HEK293 (cell line): ENCODE results near the gene RALGAPA2.

Experiments used
- GLIS1 ChIP-seq: fragments of 450-650 bp; formaldehyde crosslinking; IDR thresholded peaks from 2 replicates; pipeline ENCODE4 v1.5.1; 2016; ENCODE audit warnings: missing biosample characterization, missing genetic modification characterization
- GLIS2 ChIP-seq: fragments of 450-650 bp; formaldehyde crosslinking; IDR thresholded peaks from 2 replicates; pipeline ENCODE4 v1.5.1; 2016; ENCODE audit warnings: missing biosample characterization, missing genetic modification characterization
- KLF8 ChIP-seq: fragments of 450-650 bp; formaldehyde crosslinking; IDR thresholded peaks from 2 replicates; pipeline ENCODE4 v1.5.1; 2016; ENCODE audit warnings: missing biosample characterization, missing genetic modification characterization
- MZF1 ChIP-seq: fragments of 450-650 bp; formaldehyde crosslinking; IDR thresholded peaks from 2 replicates; pipeline ENCODE4 v1.5.1; 2017; ENCODE audit warnings: missing biosample characterization, missing genetic modification characterization, borderline replicate concordance
- PRDM1 ChIP-seq: fragments of 450-650 bp; formaldehyde crosslinking; IDR thresholded peaks from 2 replicates; pipeline ENCODE4; 2016; ENCODE audit warnings: missing biosample characterization, missing genetic modification characterization
- SALL2 ChIP-seq: fragments of 450-650 bp; formaldehyde crosslinking; IDR thresholded peaks from 2 replicates; pipeline ENCODE4 v1.5.0; 2017; ENCODE audit warnings: missing biosample characterization, mild to moderate bottlenecking, missing genetic modification characterization, borderline replicate concordance
- SP3 ChIP-seq: fragments of 450-650 bp; formaldehyde crosslinking; IDR thresholded peaks from 2 replicates; pipeline ENCODE4 v1.5.1; 2016; ENCODE audit warnings: missing biosample characterization, missing genetic modification characterization
- SP7 ChIP-seq: fragments of 450-650 bp; formaldehyde crosslinking; IDR thresholded peaks from 2 replicates; pipeline ENCODE4 v1.5.1; 2016; ENCODE audit warnings: missing biosample characterization, missing genetic modification characterization
- WT1 ChIP-seq: fragments of 450-650 bp; formaldehyde crosslinking; IDR thresholded peaks from 2 replicates; pipeline ENCODE4 v1.5.1; 2016; ENCODE audit warnings: missing biosample characterization, missing genetic modification characterization
- ZNF354C ChIP-seq: fragments of 450-650 bp; formaldehyde crosslinking; IDR thresholded peaks from 2 replicates; pipeline ENCODE4 v1.5.1; 2016; ENCODE audit warnings: missing biosample characterization, missing genetic modification characterization, low read depth, borderline replicate concordance
- ZNF394 ChIP-seq: fragments of 450-650 bp; formaldehyde crosslinking; IDR thresholded peaks from 2 replicates; pipeline ENCODE4 v1.5.1; 2016; ENCODE audit warnings: missing biosample characterization, missing genetic modification characterization, mild to moderate bottlenecking, moderate library complexity, borderline replicate concordance
- ZNF416 ChIP-seq: fragments of 450-650 bp; formaldehyde crosslinking; IDR thresholded peaks from 2 replicates; pipeline ENCODE4 v1.5.1; 2016; ENCODE audit warnings: missing biosample characterization, missing genetic modification characterization
- ZNF473 ChIP-seq: fragments of 450-650 bp; formaldehyde crosslinking; IDR thresholded peaks from 2 replicates; pipeline ENCODE4 v1.5.1; 2017; ENCODE audit warnings: missing biosample characterization, missing genetic modification characterization
- ZNF529 ChIP-seq: fragments of 450-650 bp; formaldehyde crosslinking; IDR thresholded peaks from 2 replicates; pipeline ENCODE4 v1.5.1; 2017; ENCODE audit warnings: missing genetic modification characterization, missing biosample characterization; ENCODE audit not compliant: insufficient replicate concordance
- ZNF555 ChIP-seq: fragments of 450-650 bp; formaldehyde crosslinking; conservative IDR thresholded peaks from 2 replicates; pipeline ENCODE4 v1.5.1; 2017; ENCODE audit warnings: missing biosample characterization, mild to moderate bottlenecking, missing genetic modification characterization, inconsistent platforms
- ZNF585B ChIP-seq: fragments of 450-650 bp; formaldehyde crosslinking; IDR thresholded peaks from 2 replicates; pipeline ENCODE4 v1.5.1; 2016; ENCODE audit warnings: missing biosample characterization, missing genetic modification characterization
- ZNF621 ChIP-seq: fragments of 450-650 bp; formaldehyde crosslinking; IDR thresholded peaks from 2 replicates; pipeline ENCODE4 v1.5.1; 2017; ENCODE audit warnings: missing biosample characterization, missing genetic modification characterization
- ZNF660 ChIP-seq: fragments of 450-650 bp; IDR thresholded peaks from 2 replicates; pipeline ENCODE4 v1.5.1; 2018; ENCODE audit warnings: missing biosample characterization, mild to moderate bottlenecking, missing genetic modification characterization
- ZXDB ChIP-seq: fragments of 450-650 bp; formaldehyde crosslinking; IDR thresholded peaks from 2 replicates; pipeline ENCODE4 v1.5.1; 2016; ENCODE audit warnings: missing biosample characterization, missing genetic modification characterization
- TF ChIP-seq, protein P1 (sequence below): fragments of 450-650 bp; formaldehyde crosslinking; IDR thresholded peaks from 2 replicates; pipeline ENCODE4 v1.5.1; 2016; ENCODE audit warnings: missing biosample characterization, missing genetic modification characterization
- TF ChIP-seq, protein P2 (sequence below): fragments of 450-650 bp; formaldehyde crosslinking; IDR thresholded peaks from 2 replicates; pipeline ENCODE4 v1.5.1; 2017; ENCODE audit warnings: missing biosample characterization, missing genetic modification characterization
- TF ChIP-seq, protein P3 (sequence below): fragments of 450-650 bp; formaldehyde crosslinking; IDR thresholded peaks from 2 replicates; pipeline ENCODE4 v1.5.1; 2016; ENCODE audit warnings: missing biosample characterization, missing genetic modification characterization
- TF ChIP-seq, protein P4 (sequence below): fragments of 450-650 bp; formaldehyde crosslinking; IDR thresholded peaks from 2 replicates; pipeline ENCODE4 v1.5.1; 2016; ENCODE audit warnings: missing biosample characterization, missing genetic modification characterization
- TF ChIP-seq, protein P5 (sequence below): fragments of 450-650 bp; formaldehyde crosslinking; optimal IDR thresholded peaks from 2 replicates; pipeline ENCODE3; 2016; ENCODE audit warnings: missing biosample characterization, mild to moderate bottlenecking, missing genetic modification characterization
- TF ChIP-seq, protein P6 (sequence below): fragments of 450-650 bp; formaldehyde crosslinking; IDR thresholded peaks from 2 replicates; pipeline ENCODE4 v1.5.1; 2016; ENCODE audit warnings: missing biosample characterization, missing genetic modification characterization
- TF ChIP-seq, protein P7 (sequence below): fragments of 450-650 bp; formaldehyde crosslinking; IDR thresholded peaks from 2 replicates; pipeline ENCODE4 v1.5.1; 2016; ENCODE audit warnings: missing biosample characterization, missing genetic modification characterization

Gene RALGAPA2

DNA sequence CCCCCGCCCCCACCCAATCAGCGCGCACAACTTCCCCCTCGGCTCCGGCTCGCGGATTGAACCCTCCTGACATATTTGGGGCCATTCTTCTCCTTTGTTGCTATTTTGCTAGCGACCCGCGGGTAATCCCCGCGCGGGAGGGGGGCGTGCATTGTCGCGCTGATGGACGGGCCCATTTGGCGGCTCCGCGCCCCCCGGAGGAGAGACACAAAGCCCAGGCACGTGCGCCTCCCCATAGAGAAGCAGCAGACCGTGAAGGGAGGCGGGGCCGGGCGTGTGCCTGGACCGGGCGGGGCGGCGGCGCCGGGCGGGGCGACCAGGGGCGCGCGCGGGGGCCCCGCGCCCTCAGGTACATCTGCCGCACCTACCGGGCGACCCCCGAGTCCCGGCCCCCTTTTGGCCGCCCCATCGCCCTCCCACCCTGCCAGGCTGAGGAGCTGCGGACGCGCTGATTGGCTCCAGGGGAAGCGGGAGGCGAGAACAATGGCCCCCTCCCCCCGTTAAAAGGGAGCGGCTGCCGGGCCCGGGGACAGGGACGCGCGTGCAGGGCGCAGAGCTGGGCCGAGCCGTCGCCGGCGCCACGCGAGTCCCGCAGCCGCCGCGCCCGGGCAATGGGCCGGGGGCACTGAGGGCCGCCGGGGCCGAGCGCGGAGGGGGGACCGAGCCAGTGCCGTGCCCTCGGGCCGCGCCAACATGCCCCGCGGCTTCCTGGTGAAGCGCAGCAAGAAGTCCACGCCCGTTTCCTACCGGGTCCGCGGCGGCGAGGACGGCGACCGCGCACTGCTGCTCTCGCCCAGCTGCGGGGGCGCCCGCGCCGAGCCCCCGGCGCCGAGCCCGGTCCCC is 344.6 kb downstream of the RALGAPA2 start, which contains the start of gene INSM1 (continued):
- TF ChIP-seq, protein P1, sequence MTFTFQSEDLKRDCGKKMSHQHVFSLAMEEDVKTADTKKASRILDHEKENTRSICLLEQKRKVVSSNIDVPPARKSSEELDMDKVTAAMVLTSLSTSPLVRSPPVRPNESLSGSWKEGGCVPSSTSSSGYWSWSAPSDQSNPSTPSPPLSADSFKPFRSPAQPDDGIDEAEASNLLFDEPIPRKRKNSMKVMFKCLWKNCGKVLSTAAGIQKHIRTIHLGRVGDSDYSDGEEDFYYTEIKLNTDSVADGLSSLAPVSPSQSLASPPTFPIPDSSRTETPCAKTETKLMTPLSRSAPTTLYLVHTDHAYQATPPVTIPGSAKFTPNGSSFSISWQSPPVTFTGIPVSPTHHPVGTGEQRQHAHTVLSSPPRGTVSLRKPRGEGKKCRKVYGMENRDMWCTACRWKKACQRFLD (tag by site-specific recombination): no peak
- no peak for TF ChIP-seq ZNF354C
- TF ChIP-seq SALL2 (tag by site-specific recombination): no peak
- TF ChIP-seq ZNF394 (tag by site-specific recombination): no peak
- TF ChIP-seq, protein P2, sequence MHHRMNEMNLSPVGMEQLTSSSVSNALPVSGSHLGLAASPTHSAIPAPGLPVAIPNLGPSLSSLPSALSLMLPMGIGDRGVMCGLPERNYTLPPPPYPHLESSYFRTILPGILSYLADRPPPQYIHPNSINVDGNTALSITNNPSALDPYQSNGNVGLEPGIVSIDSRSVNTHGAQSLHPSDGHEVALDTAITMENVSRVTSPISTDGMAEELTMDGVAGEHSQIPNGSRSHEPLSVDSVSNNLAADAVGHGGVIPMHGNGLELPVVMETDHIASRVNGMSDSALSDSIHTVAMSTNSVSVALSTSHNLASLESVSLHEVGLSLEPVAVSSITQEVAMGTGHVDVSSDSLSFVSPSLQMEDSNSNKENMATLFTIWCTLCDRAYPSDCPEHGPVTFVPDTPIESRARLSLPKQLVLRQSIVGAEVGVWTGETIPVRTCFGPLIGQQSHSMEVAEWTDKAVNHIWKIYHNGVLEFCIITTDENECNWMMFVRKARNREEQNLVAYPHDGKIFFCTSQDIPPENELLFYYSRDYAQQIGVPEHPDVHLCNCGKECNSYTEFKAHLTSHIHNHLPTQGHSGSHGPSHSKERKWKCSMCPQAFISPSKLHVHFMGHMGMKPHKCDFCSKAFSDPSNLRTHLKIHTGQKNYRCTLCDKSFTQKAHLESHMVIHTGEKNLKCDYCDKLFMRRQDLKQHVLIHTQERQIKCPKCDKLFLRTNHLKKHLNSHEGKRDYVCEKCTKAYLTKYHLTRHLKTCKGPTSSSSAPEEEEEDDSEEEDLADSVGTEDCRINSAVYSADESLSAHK (tag by site-specific recombination): peak; percentile 82
- TF ChIP-seq, protein P3, sequence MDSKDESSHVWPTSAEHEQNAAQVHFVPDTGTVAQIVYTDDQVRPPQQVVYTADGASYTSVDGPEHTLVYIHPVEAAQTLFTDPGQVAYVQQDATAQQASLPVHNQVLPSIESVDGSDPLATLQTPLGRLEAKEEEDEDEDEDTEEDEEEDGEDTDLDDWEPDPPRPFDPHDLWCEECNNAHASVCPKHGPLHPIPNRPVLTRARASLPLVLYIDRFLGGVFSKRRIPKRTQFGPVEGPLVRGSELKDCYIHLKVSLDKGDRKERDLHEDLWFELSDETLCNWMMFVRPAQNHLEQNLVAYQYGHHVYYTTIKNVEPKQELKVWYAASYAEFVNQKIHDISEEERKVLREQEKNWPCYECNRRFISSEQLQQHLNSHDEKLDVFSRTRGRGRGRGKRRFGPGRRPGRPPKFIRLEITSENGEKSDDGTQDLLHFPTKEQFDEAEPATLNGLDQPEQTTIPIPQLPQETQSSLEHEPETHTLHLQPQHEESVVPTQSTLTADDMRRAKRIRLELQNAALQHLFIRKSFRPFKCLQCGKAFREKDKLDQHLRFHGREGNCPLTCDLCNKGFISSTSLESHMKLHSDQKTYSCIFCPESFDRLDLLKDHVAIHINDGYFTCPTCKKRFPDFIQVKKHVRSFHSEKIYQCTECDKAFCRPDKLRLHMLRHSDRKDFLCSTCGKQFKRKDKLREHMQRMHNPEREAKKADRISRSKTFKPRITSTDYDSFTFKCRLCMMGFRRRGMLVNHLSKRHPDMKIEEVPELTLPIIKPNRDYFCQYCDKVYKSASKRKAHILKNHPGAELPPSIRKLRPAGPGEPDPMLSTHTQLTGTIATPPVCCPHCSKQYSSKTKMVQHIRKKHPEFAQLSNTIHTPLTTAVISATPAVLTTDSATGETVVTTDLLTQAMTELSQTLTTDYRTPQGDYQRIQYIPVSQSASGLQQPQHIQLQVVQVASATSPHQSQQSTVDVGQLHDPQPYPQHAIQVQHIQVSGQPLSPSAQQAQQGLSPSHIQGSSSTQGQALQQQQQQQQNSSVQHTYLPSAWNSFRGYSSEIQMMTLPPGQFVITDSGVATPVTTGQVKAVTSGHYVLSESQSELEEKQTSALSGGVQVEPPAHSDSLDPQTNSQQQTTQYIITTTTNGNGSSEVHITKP (tag by site-specific recombination): peak; percentile 79
- peak; percentile 66; the same call in 1 of the 2 replicates for TF ChIP-seq WT1 (tag by site-specific recombination)
- TF ChIP-seq KLF8 (tag by site-specific recombination): peak; percentile 39; the same call in 1 of the 2 replicates
- TF ChIP-seq, protein P4, sequence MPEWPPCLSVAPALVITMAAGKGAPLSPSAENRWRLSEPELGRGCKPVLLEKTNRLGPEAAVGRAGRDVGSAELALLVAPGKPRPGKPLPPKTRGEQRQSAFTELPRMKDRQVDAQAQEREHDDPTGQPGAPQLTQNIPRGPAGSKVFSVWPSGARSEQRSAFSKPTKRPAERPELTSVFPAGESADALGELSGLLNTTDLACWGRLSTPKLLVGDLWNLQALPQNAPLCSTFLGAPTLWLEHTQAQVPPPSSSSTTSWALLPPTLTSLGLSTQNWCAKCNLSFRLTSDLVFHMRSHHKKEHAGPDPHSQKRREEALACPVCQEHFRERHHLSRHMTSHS (tag by site-specific recombination): 0 out of 2 replicates have a peak, but pooled peaks have one; percentile 55
- TF ChIP-seq ZNF555 (tag by site-specific recombination): no peak
- TF ChIP-seq, protein P5, sequence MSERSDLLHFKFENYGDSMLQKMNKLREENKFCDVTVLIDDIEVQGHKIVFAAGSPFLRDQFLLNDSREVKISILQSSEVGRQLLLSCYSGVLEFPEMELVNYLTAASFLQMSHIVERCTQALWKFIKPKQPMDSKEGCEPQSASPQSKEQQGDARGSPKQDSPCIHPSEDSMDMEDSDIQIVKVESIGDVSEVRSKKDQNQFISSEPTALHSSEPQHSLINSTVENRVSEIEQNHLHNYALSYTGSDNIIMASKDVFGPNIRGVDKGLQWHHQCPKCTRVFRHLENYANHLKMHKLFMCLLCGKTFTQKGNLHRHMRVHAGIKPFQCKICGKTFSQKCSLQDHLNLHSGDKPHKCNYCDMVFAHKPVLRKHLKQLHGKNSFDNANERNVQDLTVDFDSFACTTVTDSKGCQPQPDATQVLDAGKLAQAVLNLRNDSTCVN (tag by site-specific recombination): peak; percentile 65
- TF ChIP-seq SP7 (tag by site-specific recombination): peak; percentile 84
- TF ChIP-seq, protein P6, sequence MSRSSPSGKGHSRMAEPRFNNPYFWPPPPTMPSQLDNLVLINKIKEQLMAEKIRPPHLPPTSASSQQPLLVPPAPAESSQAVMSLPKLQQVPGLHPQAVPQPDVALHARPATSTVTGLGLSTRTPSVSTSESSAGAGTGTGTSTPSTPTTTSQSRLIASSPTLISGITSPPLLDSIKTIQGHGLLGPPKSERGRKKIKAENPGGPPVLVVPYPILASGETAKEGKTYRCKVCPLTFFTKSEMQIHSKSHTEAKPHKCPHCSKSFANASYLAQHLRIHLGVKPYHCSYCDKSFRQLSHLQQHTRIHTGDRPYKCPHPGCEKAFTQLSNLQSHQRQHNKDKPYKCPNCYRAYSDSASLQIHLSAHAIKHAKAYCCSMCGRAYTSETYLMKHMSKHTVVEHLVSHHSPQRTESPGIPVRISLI (tag by site-specific recombination): no peak
- TF ChIP-seq GLIS1 (tag by site-specific recombination): peak; percentile 88
- peak; percentile 45 for TF ChIP-seq SP3
- TF ChIP-seq ZXDB (tag by site-specific recombination): no peak
- no peak for TF ChIP-seq ZNF585B (tag by site-specific recombination)
- no peak for TF ChIP-seq ZNF473 (tag by site-specific recombination)
- TF ChIP-seq MZF1 (tag by site-specific recombination): no peak
- TF ChIP-seq PRDM1: no peak
- TF ChIP-seq ZNF529 (tag by site-specific recombination): no peak
- TF ChIP-seq, protein P7, sequence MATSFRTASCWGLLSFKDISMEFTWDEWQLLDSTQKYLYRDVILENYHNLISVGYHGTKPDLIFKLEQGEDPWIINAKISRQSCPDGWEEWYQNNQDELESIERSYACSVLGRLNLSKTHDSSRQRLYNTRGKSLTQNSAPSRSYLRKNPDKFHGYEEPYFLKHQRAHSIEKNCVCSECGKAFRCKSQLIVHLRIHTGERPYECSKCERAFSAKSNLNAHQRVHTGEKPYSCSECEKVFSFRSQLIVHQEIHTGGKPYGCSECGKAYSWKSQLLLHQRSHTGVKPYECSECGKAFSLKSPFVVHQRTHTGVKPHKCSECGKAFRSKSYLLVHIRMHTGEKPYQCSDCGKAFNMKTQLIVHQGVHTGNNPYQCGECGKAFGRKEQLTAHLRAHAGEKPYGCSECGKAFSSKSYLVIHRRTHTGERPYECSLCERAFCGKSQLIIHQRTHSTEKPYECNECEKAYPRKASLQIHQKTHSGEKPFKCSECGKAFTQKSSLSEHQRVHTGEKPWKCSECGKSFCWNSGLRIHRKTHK: no peak
- TF ChIP-seq ZNF660 (tag by site-specific recombination): no peak
- peak; percentile 82 for TF ChIP-seq GLIS2 (tag by site-specific recombination)
- 0 out of 2 replicates have a peak, but pooled peaks have one; percentile 42 for TF ChIP-seq ZNF416
- no peak for TF ChIP-seq ZNF621 (tag by site-specific recombination)
